A549 (cell line): ENCODE results near the gene ETFDH.

Experiments used
- CTCF ChIP-seq: fragments of >200 bp; sonication (Bioruptor Twin); formaldehyde crosslinking; IDR thresholded peaks from 3 replicates; pipeline ENCODE4 v1.5.1; 2016
- HOXA7 ChIP-seq: fragments of 250-450 bp; sonication (Bioruptor Pico); IDR thresholded peaks from 2 replicates; pipeline ENCODE4 v1.5.0; 2020; ENCODE audit warnings: mild to moderate bottlenecking, moderate library complexity
- POLR2A ChIP-seq: IDR thresholded peaks from 2 replicates; pipeline ENCODE4 v1.6.1; 2012; ENCODE audit warnings: mild to moderate bottlenecking, low read length
- ZNF302 ChIP-seq: fragments of 250-450 bp; sonication (Bioruptor Pico); IDR thresholded peaks from 2 replicates; pipeline ENCODE4 v1.9.0; 2021; ENCODE audit warnings: inconsistent platforms, mild to moderate bottlenecking, moderate library complexity

DNA sequence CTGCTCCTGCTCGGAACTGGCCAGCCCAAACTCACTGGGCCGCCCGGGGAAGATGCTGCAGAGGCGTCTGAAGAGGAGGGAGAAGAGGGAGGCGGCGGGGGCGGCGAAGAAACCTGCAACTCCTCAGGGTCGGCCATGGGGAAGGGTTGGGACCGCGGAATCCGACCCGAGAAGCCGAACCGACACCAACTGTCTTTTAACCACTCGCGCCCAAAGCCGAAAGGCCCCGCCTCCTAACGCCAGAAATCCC, 506 bp upstream of the ETFDH start, which contains the start of gene C4orf46:
- no peak for TF ChIP-seq POLR2A
- TF ChIP-seq ZNF302 (CRISPR knock-in tag): no peak
- no peak for TF ChIP-seq CTCF
- no peak for TF ChIP-seq HOXA7 (CRISPR knock-in tag)
